AG04449 (cell line): ENCODE data around the gene RGS9.
"Not testable (repeated sequence)": the region's sequence is repeated elsewhere in the genome, so short reads cannot be mapped to it uniquely, and the experiment has no call there.

ENCODE experiments used
- CTCF ChIA-PET: fragments of 350-600 bp; formaldehyde crosslinking; extraction: SDS; loops from one replicate; lab custom pipeline; 2021; ENCODE audit warnings: antibody characterized with exemption; lab: Yijun Ruan, JAX
- POLR2A ChIA-PET: fragments of 400-600, 350-600 bp; formaldehyde crosslinking; extraction: SDS; loops from one replicate; lab custom pipeline; 2020; ENCODE audit warnings: antibody characterized with exemption, inconsistent platforms; lab: Yijun Ruan, JAX
- DNase-seq: peaks from one replicate; pipeline ENCODE4 v3.0.0-alpha.2; 2010; ENCODE audit warnings: low read depth, low spot score
- H3K4me3 ChIP-seq: 2 replicates; pipeline ENCODE4 v1.5.1; 2011; ENCODE audit warnings: low read depth, mild to moderate bottlenecking, control low read depth, low read length
- TF ChIP-seq, protein P1 (sequence below): IDR thresholded peaks from one replicate; pipeline ENCODE4 v1.5.1; 2011; ENCODE audit warnings: mild to moderate bottlenecking, moderate library complexity, low read length, control low read depth, inconsistent platforms; ENCODE audit not compliant: insufficient read depth; ENCODE audit errors: missing control alignments

Gene RGS9

GRCh38 chr17:65137021-65137939 lies at the start of gene RGS9:
RGS9 (plus strand) TSS chr17:65137370; CDS start chr17:65137541, 171 bp downstream.
- peak within 1 kb of the TSS; percentile 50 for H3K4me3 ChIP-seq
- DNase-seq = no peak
- ChIA-PET CTCF (interaction anchor here (0.6 to 4.5 kb wide), 33 partner anchors 9 to 182 kb away, joined by 3 to 60 read pairs (median 5); no protein-coding TSS in a partner anchor), POLR2A (no interaction called here)
- TF ChIP-seq, protein P1, sequence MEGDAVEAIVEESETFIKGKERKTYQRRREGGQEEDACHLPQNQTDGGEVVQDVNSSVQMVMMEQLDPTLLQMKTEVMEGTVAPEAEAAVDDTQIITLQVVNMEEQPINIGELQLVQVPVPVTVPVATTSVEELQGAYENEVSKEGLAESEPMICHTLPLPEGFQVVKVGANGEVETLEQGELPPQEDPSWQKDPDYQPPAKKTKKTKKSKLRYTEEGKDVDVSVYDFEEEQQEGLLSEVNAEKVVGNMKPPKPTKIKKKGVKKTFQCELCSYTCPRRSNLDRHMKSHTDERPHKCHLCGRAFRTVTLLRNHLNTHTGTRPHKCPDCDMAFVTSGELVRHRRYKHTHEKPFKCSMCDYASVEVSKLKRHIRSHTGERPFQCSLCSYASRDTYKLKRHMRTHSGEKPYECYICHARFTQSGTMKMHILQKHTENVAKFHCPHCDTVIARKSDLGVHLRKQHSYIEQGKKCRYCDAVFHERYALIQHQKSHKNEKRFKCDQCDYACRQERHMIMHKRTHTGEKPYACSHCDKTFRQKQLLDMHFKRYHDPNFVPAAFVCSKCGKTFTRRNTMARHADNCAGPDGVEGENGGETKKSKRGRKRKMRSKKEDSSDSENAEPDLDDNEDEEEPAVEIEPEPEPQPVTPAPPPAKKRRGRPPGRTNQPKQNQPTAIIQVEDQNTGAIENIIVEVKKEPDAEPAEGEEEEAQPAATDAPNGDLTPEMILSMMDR = peak; percentile 85

DNA sequence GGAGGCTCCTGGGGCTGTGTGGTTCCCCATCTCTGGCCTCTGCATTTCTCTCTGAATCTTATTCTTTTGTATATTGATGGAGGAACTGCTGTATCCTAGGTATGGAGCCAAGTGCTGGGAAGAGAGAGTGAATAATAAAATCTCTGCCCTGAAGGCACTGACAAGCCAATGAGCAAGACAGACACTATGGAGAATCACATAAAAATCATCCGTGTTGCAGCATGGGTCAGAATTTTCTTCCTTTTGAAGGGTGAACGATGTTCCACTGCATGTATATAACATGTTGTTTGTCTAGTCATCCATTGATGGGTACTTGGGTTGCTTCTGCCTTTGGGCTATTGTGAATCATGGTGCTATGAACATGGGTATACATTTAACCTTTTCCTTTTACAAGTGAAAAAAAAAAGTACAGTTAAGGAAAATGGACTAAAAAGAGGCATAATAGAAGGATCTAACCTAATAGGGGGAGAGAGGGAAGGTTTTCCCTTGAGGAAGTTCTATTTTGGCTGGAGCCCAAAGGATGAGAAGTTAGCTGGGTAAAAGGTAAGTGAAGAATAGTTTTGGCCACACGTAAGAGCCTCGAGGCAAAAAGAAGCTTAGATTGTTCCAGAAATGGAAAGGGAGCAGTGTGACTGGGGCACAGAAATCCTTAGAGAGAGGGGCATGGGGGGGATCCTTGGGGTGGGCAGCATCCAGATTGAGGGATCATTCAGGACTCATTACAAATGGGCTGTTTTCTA lies 48.4 kb upstream of the RGS9 start:
- ChIA-PET POLR2A (no interaction called here), CTCF (interaction anchor here (0.9 to 11.4 kb wide), 2 partner anchors 11 to 18 kb away, joined by 3 to 100 read pairs; no protein-coding TSS in a partner anchor)
- TF ChIP-seq, protein P1 = no peak

DNA sequence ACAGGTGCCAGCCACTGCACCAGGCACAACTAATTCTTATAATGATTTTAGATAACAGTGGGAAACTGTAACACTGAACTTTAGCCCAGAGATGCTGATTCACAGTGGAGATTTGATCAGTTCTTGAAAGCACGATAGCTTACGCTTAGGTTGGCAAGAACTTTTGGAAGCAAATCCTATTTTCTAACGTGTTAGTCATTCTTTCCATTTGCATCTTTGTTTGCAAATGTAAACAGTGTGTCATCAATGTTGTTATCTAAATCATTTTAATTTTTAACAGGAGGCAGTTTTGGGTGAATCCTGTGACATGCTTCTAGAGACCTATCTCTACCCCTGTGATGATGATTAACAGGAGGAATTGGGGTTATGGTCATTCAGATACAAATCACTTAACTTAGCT lies 44.9 kb upstream of the RGS9 start:
- no peak overlapping the region for H3K4me3 ChIP-seq
- ChIA-PET POLR2A (no interaction called here), CTCF (interaction anchor here (11.4 kb wide), 1 partner anchor 7 kb away, joined by 100 read pairs; no protein-coding TSS in a partner anchor)
- DNase-seq = no peak
- TF ChIP-seq, protein P1 = no peak

More for the DNA sequence above, 48.4 kb upstream of the RGS9 start:
- H3K4me3 ChIP-seq = no peak overlapping the region
- no peak for DNase-seq

- H3K4me3 ChIP-seq, DNase-seq, POLR2A ChIA-PET: not testable (repeated sequence)
- CTCF ChIA-PET = interaction anchor here (11.4 kb wide), 1 partner anchor 6 kb away, joined by 100 read pairs; no protein-coding TSS in a partner anchor
These were observed 44.3 kb upstream of the RGS9 start for GRCh38 chr17:65092721-65093356.

DNA sequence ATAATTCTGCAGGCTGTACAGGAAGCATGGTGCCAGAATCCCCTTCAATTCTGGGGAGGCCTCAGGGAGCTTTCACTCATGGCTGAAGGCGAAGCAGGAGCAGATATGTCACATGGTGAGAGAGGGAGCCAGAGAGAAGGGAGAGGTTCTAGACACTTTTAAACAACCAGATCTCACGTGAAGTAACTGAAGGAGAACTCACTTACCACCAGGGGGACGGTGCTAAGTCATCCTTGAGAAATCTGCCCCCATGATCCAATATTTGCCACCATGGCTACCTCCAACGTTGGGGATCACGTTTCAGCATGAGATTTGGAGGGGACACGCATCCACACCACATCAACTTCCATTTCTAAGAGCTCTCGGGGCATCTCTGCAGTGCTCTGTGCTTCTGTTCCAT lies 43.2 kb upstream of the RGS9 start:
- POLR2A ChIA-PET = no interaction called here

DNA sequence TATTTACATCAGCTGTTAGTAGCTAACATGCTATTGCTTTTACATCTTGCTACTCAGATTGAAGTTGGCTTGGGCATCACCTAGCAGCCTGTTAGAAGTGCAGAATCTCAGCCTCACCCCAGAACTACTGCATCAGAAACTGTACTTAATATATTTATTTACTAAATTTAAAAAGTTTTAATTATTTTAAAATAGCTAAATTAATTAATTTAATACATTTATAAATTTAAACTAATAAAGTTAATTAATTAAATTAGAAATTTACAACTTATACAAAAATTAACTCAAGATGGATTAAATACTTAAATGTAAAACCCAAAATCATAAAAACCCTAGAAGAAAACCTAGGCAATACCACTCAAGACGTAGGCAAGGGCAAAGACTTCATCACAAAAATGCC lies 41.7 kb upstream of the RGS9 start:
- TF ChIP-seq, protein P1 = no peak
- POLR2A ChIA-PET = no interaction called here
- no peak for DNase-seq
- no peak overlapping the region for H3K4me3 ChIP-seq
- CTCF ChIA-PET = interaction anchor here (0.8 to 7.3 kb wide), 5 partner anchors 10 to 40 kb away, joined by 3 to 41 read pairs (median 4); partner anchors contain the start of gene RGS9

More for the DNA sequence above, 43.2 kb upstream of the RGS9 start:
- CTCF ChIA-PET = interaction anchor here (1.1 to 1.5 kb wide), 2 partner anchors 9 to 20 kb away, joined by 4 to 5 read pairs; no protein-coding TSS in a partner anchor
- no peak overlapping the region for H3K4me3 ChIP-seq
- TF ChIP-seq, protein P1 = no peak
- DNase-seq = no peak

DNA sequence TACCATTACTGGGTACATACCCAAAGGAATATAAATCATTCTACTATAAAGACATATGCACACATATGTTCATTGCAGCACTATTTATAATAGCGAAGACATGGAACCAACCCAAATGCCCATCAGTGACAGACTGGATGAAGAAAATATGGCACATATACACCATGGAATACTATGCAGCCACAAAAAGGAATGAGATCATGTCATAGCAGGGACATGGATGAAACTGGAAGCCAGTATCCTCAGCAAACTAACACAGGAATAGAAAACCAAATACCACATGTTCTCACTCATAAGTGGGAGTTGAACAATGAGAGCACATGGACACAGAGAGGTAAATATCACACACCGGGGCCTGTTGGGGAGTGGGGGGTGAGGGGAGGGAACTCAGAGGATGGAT lies 40.8 kb upstream of the RGS9 start:
- POLR2A ChIA-PET, H3K4me3 ChIP-seq, DNase-seq: not testable (repeated sequence)
- CTCF ChIA-PET = interaction anchor here (1.0 to 7.3 kb wide), 3 partner anchors 11 to 39 kb away, joined by 3 to 41 read pairs (median 7); partner anchors contain the start of gene RGS9
